GM12878 (cell line): Measurements from ENCODE around the gene KLK2. TPM values are rescaled to one million over a fixed set of nuclear protein-coding genes. Genes with fewer than 3 reads are reported as not detected.

Experiments used
- ATAC-seq: fragments of 200-7000 bp; cut with Tn5 transposase; 3 replicates; pipeline ENCODE4 v1.9.1; 2020; ENCODE audit warnings: mild to moderate bottlenecking, moderate library complexity
- BruUV-seq: library from RNA; stranded (reverse); fragments of 400-500 nt; replicated peaks from 2 replicates; lab custom pipeline; 2021; lab: Mats Ljungman, UMichigan
- CTCF ChIA-PET: fragments of 300-600 bp; sonication (Branson Sonifier 250); formaldehyde crosslinking; extraction: SDS; loops from one replicate; lab custom pipeline; 2021; ENCODE audit warnings: inconsistent platforms; lab: Yijun Ruan, JAX
- POLR2A ChIA-PET: fragments of 350-600 bp; formaldehyde crosslinking; extraction: SDS; loops from one replicate; lab custom pipeline; 2021; ENCODE audit warnings: inconsistent platforms; lab: Charles Lee
- RAD21 ChIA-PET: fragments of 300-600 bp; sonication (Branson Sonifier 250); formaldehyde crosslinking; loops from one replicate; lab custom pipeline; 2023; ENCODE audit warnings: antibody characterized with exemption; ENCODE audit not compliant: unreplicated experiment; lab: Charles Lee
- SMC1A ChIA-PET: fragments of 300-600 bp; sonication (Branson Sonifier 250); formaldehyde crosslinking; loops from one replicate; lab custom pipeline; 2023; ENCODE audit not compliant: unreplicated experiment, uncharacterized antibody; lab: Charles Lee
- DNase-seq: peaks from one replicate; pipeline ENCODE4 v3.0.0-alpha.2; 2011; ENCODE audit warnings: low read depth, low spot score
- FAIRE-seq: peaks from 3 replicates; lab custom pipeline; 2011; peaks lifted over from hg19 to GRCh38; lab: Jason Lieb, UNC
- H2AFZ ChIP-seq: 2 replicates; pipeline ENCODE4 v1.6.0; 2011; ENCODE audit warnings: low read depth, low read length, control low read depth; ENCODE audit not compliant: control insufficient read depth
- H3K27ac ChIP-seq: 2 replicates; pipeline ENCODE4 v1.5.1; 2011; ENCODE audit warnings: control low read depth; ENCODE audit not compliant: control insufficient read depth, insufficient read depth
- H3K27me3 ChIP-seq, 2 experiments: replicated peaks in 1 of 2; 2 replicates each; pipeline versions ENCODE4 v1.6.0 to v1.6.1; 2011; ENCODE audit warnings: low read length in 1 of 2; ENCODE audit not compliant: control insufficient read depth in 2 of 2, insufficient read depth in 2 of 2
- H3K36me3 ChIP-seq, 2 experiments: 2 replicates each; pipeline ENCODE4 v1.5.1; 2011; ENCODE audit warnings: low read length in 1 of 2; ENCODE audit not compliant: control insufficient read depth in 2 of 2, insufficient read depth in 2 of 2
- H3K4me1 ChIP-seq: 2 replicates; pipeline ENCODE4 v1.6.1; 2011; ENCODE audit warnings: mild to moderate bottlenecking, low read length, moderate library complexity, mixed read lengths; ENCODE audit not compliant: control insufficient read depth, insufficient read depth
- H3K4me2 ChIP-seq: 2 replicates; pipeline ENCODE4 v1.6.0; 2011; ENCODE audit warnings: control low read depth; ENCODE audit not compliant: control insufficient read depth, insufficient read depth
- H3K4me3 ChIP-seq: fragments of 200-600 bp; sonication (generic); 2 replicates; pipeline ENCODE4 v1.5.1; 2016
- H3K79me2 ChIP-seq: 2 replicates; pipeline ENCODE4 v1.6.0; 2011; ENCODE audit warnings: low read length; ENCODE audit not compliant: control insufficient read depth, insufficient read depth
- H3K9ac ChIP-seq: 2 replicates; pipeline ENCODE4 v1.8.0; 2011; ENCODE audit warnings: low read length, control low read depth, mixed read lengths; ENCODE audit not compliant: control insufficient read depth, insufficient read depth
- H3K9me3 ChIP-seq: replicated peaks from 3 replicates; pipeline ENCODE4 v1.5.1; 2011; ENCODE audit warnings: mild to moderate bottlenecking, low read length; ENCODE audit not compliant: control insufficient read depth, insufficient read depth
- H4K20me1 ChIP-seq: 2 replicates; pipeline ENCODE4 v1.6.0; 2011; ENCODE audit not compliant: control insufficient read depth, insufficient read depth
- ATF3 ChIP-seq: IDR thresholded peaks from 2 replicates; pipeline ENCODE4 v1.6.1; 2011; ENCODE audit warnings: low read depth, mild to moderate bottlenecking, low read length, moderate library complexity, borderline replicate concordance; ENCODE audit errors: extremely low read depth
- BCL3 ChIP-seq: IDR thresholded peaks from 2 replicates; pipeline ENCODE4 v1.6.1; 2011; ENCODE audit warnings: borderline replicate concordance, low read depth, mild to moderate bottlenecking, moderate library complexity, low read length; ENCODE audit not compliant: insufficient read depth, poor library complexity, severe bottlenecking
- ESRRA ChIP-seq: IDR thresholded peaks from 2 replicates; pipeline ENCODE4 v1.6.1; 2012; ENCODE audit warnings: mild to moderate bottlenecking, low read length, improper control_type of control experiment
- FOS ChIP-seq: IDR thresholded peaks from 3 replicates; pipeline ENCODE4 v1.6.1; 2011; ENCODE audit warnings: borderline replicate concordance; ENCODE audit not compliant: insufficient read length; ENCODE audit errors: extremely low read depth
- RCOR1 ChIP-seq: conservative IDR thresholded peaks from 2 replicates; pipeline ENCODE4 v1.6.1; 2012; ENCODE audit warnings: low read depth, low read length, improper control_type of control experiment
- STAT3 ChIP-seq: IDR thresholded peaks from 2 replicates; pipeline ENCODE4 v1.6.1; 2011; ENCODE audit warnings: low read depth, low read length, improper control_type of control experiment
- TARDBP ChIP-seq: IDR thresholded peaks from 2 replicates; pipeline ENCODE4 v1.6.1; 2016; ENCODE audit warnings: borderline replicate concordance
- ZBED1 ChIP-seq: IDR thresholded peaks from 2 replicates; pipeline ENCODE4 v1.6.1; 2016; ENCODE audit warnings: borderline replicate concordance
- WGBS: methylation state at CpG from one replicate; pipeline ENCODE4 v1.1.6; 2016; ENCODE audit warnings: low lambda C conversion rate; ENCODE audit not compliant: insufficient replicate concordance, insufficient coverage; ENCODE audit errors: missing lambda C conversion rate; 5-methylcytosine and 5-hydroxymethylcytosine counted together
- in situ Hi-C: fragments of 300-500 bp; cut with MboI; formaldehyde crosslinking; loops from 9 replicates; pipeline ENCODE4 v1.14.3; 2018; ENCODE audit warnings: mixed read lengths
- intact Hi-C: fragments of 100-400 bp; cut with micrococcal nuclease; formaldehyde crosslinking; loops from one replicate; pipeline ENCODE4 v1.14.2; 2022; ENCODE audit not compliant: unreplicated experiment
- polyA plus RNA-seq, 11 experiments: library from polyadenylated mRNA; depleted of rRNA in 4 of 11; unstranded in 6 of 11; stranded (reverse) in 5 of 11; fragments of >200 nt; fragmentation: Nextera tagmentation in 4 of 11; fragmentation: Illumina TruSeq in 1 of 11; extraction: Ambion mirVana in 4 of 11; extraction: Trizol in 1 of 11; gene quantifications; 1 replicate in 1 of 11; 2 replicates in 10 of 11; pipeline versions ENCODE4 v1.2.1 to v1.2.3, GENCODE V29; 2011 to 2016; ENCODE audit warnings: inconsistent platforms in 2 of 11, missing spikeins in 2 of 11, low read depth in 1 of 11
- total RNA-seq, 4 experiments: library from RNA; depleted of rRNA in 3 of 4; stranded (reverse); fragments of >200 nt in 3 of 4; fragmentation: Illumina TruSeq in 1 of 4; extraction: Trizol in 1 of 4; gene quantifications; 2 replicates each; pipeline versions ENCODE4 v1.2.1 to v1.2.3, GENCODE V29; 2013 to 2021
- TF ChIP-seq, protein P1 (sequence below): fragments of 450-650 bp; IDR thresholded peaks from 2 replicates; pipeline ENCODE4 v1.6.1; 2017; ENCODE audit warnings: mild to moderate bottlenecking, low read depth, inconsistent platforms; ENCODE audit not compliant: poor library complexity, severe bottlenecking
- TF ChIP-seq, protein P2 (sequence below): fragments of 150-350 bp; IDR thresholded peaks from 2 replicates; pipeline ENCODE4 v1.6.1; 2014; ENCODE audit warnings: mild to moderate bottlenecking, low read depth, low read length

KLK2 gene
- total and polyA plus RNA-seq, 10 of the 15 experiments (the other 5 are each of a cell fraction or from before 2014, with no cell fraction given), result 0.19 to 3.1 (median 1.2) TPM

- TF ChIP-seq FOS (no peak), RCOR1 (no peak), ATF3 (no peak), STAT3 (no peak)
- TF ChIP-seq, all 136 proteins: peak for 0
These were observed 33.3 kb upstream of the KLK2 start (continued) for GRCh38 chr19:50839712-50840655.

- BruUV-seq, result no TSS peak
- H3K36me3 ChIP-seq, result no peaks in the 10 kb centered on the region
- no peak overlapping the region for H3K4me2 ChIP-seq
- ChIA-PET SMC1A (no interaction called here), RAD21 (no interaction called here), CTCF (no interaction called here), POLR2A (no interaction called here)
- H3K9me3 ChIP-seq, result no peaks in the 10 kb centered on the region; the same call in 2 of the 3 replicates
- no peak overlapping the region for H3K9ac ChIP-seq
- H2AFZ ChIP-seq, result no peak overlapping the region
- H4K20me1 ChIP-seq, result no peaks in the 10 kb centered on the region
- H3K4me1 ChIP-seq, result no peaks in the 10 kb centered on the region; the same call in 1 of the 2 replicates
- H3K79me2 ChIP-seq, result no peaks in the 10 kb centered on the region
- H3K27me3 ChIP-seq, result no peaks in the 10 kb centered on the region
- no peak for ATAC-seq
- WGBS, result 70% methylated on average over 6 of the region's 6 CpGs
- no peak for FAIRE-seq
- TF ChIP-seq, protein P1, sequence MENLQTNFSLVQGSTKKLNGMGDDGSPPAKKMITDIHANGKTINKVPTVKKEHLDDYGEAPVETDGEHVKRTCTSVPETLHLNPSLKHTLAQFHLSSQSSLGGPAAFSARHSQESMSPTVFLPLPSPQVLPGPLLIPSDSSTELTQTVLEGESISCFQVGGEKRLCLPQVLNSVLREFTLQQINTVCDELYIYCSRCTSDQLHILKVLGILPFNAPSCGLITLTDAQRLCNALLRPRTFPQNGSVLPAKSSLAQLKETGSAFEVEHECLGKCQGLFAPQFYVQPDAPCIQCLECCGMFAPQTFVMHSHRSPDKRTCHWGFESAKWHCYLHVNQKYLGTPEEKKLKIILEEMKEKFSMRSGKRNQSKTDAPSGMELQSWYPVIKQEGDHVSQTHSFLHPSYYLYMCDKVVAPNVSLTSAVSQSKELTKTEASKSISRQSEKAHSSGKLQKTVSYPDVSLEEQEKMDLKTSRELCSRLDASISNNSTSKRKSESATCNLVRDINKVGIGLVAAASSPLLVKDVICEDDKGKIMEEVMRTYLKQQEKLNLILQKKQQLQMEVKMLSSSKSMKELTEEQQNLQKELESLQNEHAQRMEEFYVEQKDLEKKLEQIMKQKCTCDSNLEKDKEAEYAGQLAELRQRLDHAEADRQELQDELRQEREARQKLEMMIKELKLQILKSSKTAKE, result no peak
- TF ChIP-seq ZBED1 (no peak), ESRRA (no peak), BCL3 (no peak), TARDBP (no peak)
- TF ChIP-seq, protein P2, sequence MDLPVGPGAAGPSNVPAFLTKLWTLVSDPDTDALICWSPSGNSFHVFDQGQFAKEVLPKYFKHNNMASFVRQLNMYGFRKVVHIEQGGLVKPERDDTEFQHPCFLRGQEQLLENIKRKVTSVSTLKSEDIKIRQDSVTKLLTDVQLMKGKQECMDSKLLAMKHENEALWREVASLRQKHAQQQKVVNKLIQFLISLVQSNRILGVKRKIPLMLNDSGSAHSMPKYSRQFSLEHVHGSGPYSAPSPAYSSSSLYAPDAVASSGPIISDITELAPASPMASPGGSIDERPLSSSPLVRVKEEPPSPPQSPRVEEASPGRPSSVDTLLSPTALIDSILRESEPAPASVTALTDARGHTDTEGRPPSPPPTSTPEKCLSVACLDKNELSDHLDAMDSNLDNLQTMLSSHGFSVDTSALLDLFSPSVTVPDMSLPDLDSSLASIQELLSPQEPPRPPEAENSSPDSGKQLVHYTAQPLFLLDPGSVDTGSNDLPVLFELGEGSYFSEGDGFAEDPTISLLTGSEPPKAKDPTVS, result no peak
- DNase-seq, result no peak
- H3K4me3 ChIP-seq, result no peak overlapping the region
- no peak overlapping the region for H3K27ac ChIP-seq
- in situ Hi-C loops, result no loop called here
- intact Hi-C loops, result no loop called here
These were observed 31.1 kb upstream of the KLK2 start for GRCh38 chr19:50842130-50842529.
